ENCODE measurements around the gene LRRC23.

Gene LRRC23

GRCh38 chr12:6946920-6947374, 42.3 kb downstream of the LRRC23 start:
- DNase-seq = no peak

GRCh38 chr12:6947615-6948014, 43.0 kb downstream of the LRRC23 start:
- DNase-seq = no peak

GRCh38 chr12:6948873-6949594, 44.4 kb downstream of the LRRC23 start:
- DNase-seq = no peak

GRCh38 chr12:6950401-6950801, 45.8 kb downstream of the LRRC23 start:
- DNase-seq = no peak

GRCh38 chr12:6950811-6951540, 46.4 kb downstream of the LRRC23 start, which contains the start of gene PTPN6:
Gene PTPN6 (plus strand): TSS chr12:6951356. CDS start chr12:6951513, 157 bp downstream.
- DNase-seq = peak; percentile 82

GRCh38 chr12:6951551-6952120, 47.0 kb downstream of the LRRC23 start:
- no peak for DNase-seq

- DNase-seq = no peak
Measured at GRCh38 chr12:6952121-6952862, 47.7 kb downstream of the LRRC23 start.

GRCh38 chr12:6952863-6953441, 48.3 kb downstream of the LRRC23 start:
- DNase-seq = no peak

- DNase-seq = peak; percentile 87
Measured at GRCh38 chr12:6953442-6954315, 49.1 kb downstream of the LRRC23 start.

GRCh38 chr12:6954316-6955107, 49.9 kb downstream of the LRRC23 start:
- DNase-seq = no peak

GRCh38 chr12:6955108-6956020, 50.7 kb downstream of the LRRC23 start:
- DNase-seq = no peak

GRCh38 chr12:6956021-6956727, 51.6 kb downstream of the LRRC23 start:
- no peak for DNase-seq

- DNase-seq = no peak
Measured at GRCh38 chr12:6957151-6957701, 52.6 kb downstream of the LRRC23 start.

- no peak for DNase-seq
Measured at GRCh38 chr12:6957741-6958608, 53.4 kb downstream of the LRRC23 start.

GRCh38 chr12:6958609-6959057, 54.0 kb downstream of the LRRC23 start:
- DNase-seq = no peak

- peak; percentile 71 for DNase-seq
Measured at GRCh38 chr12:6959058-6959804, 54.6 kb downstream of the LRRC23 start.

Data from SIG-M5 (cell line).